ENCODE measurements around the gene EPHA7.

The EPHA7 gene

DNA sequence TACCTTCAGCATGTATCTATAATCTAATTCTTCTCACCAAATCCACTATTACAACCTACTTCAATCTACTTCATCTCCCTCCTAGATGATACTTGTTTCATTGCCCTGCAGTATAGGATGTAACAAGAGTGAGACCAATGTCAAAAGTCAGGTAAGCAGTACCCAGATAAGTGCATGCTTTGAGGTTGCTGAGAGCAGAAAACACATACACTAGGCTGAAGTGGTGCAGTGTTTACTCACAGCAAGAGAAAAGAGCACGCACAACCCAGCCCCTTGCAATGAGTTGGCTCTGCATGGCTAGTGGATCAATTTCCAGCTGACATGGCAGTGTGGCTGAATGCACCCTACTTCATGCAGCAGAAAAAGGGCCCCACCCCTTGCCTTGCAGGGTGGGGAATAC, 199.9 kb downstream of the EPHA7 start:
- no peak for DNase-seq (ENCODE audit: low read depth, low spot score)
- POLR2A ChIA-PET: no interaction called here
- CTCF ChIA-PET: no interaction called here

DNA sequence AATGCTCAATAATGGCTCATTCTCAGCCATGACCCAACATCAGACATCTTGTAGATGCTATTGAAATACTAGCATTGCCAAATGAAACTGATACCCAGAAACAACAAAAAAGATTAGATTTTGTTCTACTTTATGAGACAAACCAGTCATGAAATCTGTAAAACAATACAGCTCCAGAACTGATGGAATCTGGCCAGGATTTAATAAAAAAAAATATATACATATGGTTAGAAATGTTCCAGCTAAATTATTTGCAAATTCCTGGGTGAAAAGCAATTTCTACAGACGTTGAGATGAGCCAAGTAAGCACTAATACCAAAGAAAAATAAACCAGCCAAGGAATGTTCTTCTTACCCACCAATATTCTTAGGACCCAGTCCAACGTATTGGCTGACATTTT, 201.3 kb downstream of the EPHA7 start:
- ChIA-PET POLR2A (no interaction called here), CTCF (no interaction called here)
- no peak for DNase-seq (ENCODE audit: low read depth, low spot score)
- H3K4me3 ChIP-seq (ENCODE audit: low read depth, low read length): no peak overlapping the region
- TF ChIP-seq, protein P1, sequence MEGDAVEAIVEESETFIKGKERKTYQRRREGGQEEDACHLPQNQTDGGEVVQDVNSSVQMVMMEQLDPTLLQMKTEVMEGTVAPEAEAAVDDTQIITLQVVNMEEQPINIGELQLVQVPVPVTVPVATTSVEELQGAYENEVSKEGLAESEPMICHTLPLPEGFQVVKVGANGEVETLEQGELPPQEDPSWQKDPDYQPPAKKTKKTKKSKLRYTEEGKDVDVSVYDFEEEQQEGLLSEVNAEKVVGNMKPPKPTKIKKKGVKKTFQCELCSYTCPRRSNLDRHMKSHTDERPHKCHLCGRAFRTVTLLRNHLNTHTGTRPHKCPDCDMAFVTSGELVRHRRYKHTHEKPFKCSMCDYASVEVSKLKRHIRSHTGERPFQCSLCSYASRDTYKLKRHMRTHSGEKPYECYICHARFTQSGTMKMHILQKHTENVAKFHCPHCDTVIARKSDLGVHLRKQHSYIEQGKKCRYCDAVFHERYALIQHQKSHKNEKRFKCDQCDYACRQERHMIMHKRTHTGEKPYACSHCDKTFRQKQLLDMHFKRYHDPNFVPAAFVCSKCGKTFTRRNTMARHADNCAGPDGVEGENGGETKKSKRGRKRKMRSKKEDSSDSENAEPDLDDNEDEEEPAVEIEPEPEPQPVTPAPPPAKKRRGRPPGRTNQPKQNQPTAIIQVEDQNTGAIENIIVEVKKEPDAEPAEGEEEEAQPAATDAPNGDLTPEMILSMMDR (IDR thresholded peaks at IDR 0.05; ENCODE audit: insufficient read depth, low read length, missing control alignments): no peak

More for the DNA sequence above, 199.9 kb downstream of the EPHA7 start:
- H3K4me3 ChIP-seq (ENCODE audit: low read depth, low read length): no peak overlapping the region
- TF ChIP-seq, protein P1 (IDR thresholded peaks at IDR 0.05; ENCODE audit: insufficient read depth, low read length, missing control alignments): no peak

DNA sequence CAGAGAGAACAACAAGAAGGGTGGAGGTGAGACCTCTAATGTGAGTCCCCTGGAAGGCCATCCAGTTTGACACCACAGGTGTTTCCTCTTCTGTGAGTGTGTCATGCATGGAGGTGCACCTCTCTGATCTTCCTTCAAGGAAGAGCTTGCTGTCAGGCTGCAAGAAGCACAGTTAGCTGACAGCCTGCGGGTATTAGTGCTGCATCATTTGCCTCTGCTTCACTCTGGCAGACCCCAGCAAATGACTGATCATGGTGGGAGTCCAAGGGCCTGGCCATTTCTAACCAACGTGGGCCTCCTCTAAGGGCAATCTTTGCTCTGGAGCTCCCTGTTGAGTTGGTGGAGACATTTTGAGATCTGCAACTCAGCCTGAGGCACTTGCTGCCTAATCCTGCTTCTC, 206.3 kb downstream of the EPHA7 start:
- no peak overlapping the region for H3K4me3 ChIP-seq (ENCODE audit: low read depth, low read length)
- CTCF ChIA-PET: no interaction called here
- TF ChIP-seq, protein P1 (IDR thresholded peaks at IDR 0.05; ENCODE audit: insufficient read depth, low read length, missing control alignments): no peak
- DNase-seq (ENCODE audit: low read depth, low spot score): no peak
- POLR2A ChIA-PET: no interaction called here

DNA sequence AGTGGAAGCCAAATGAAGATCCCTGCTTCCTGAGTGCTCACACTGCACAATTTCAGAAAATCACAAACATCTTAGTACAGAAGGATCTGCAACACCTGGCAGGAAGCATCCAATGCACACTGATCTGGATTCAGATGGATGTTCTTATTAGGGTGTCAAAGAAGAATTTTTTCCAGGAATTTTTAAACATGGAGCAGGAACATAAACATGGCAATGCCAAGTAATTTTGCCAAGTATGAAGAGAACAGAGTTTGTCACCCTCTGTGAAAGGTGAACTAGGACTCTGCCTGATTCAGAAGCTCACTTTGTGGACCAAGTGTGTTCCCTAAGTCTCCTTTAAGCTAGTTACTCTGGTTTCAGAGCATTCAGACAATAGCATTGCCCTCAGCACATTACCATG, 208.5 kb downstream of the EPHA7 start:
- POLR2A ChIA-PET: no interaction called here
- no peak overlapping the region for H3K4me3 ChIP-seq (ENCODE audit: low read depth, low read length)
- TF ChIP-seq, protein P1 (IDR thresholded peaks at IDR 0.05; ENCODE audit: insufficient read depth, low read length, missing control alignments): no peak
- DNase-seq (ENCODE audit: low read depth, low spot score): no peak
- CTCF ChIA-PET: no interaction called here

DNA sequence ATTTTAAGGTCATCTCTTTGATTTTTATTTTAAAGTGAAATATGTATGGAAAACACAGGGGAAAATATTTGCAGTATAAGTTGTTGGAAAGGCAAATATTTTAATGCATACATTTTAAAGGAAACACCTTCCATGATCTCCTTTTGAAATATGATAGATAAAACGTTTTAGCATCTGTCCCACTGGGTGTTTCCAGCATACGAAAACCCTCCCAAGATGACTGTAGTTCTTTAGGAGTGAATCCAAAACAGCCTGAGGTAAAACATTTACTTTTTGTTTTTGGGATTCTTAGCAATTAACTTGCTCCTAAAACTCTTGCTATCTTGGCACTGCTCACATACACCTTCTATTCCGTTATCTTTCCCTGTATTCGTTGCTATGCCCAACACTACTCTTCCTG, 210.0 kb downstream of the EPHA7 start:
- CTCF ChIA-PET: no interaction called here
- POLR2A ChIA-PET: no interaction called here
- TF ChIP-seq, protein P1 (IDR thresholded peaks at IDR 0.05; ENCODE audit: insufficient read depth, low read length, missing control alignments): no peak
- no peak overlapping the region for H3K4me3 ChIP-seq (ENCODE audit: low read depth, low read length)
- no peak for DNase-seq (ENCODE audit: low read depth, low spot score)

DNA sequence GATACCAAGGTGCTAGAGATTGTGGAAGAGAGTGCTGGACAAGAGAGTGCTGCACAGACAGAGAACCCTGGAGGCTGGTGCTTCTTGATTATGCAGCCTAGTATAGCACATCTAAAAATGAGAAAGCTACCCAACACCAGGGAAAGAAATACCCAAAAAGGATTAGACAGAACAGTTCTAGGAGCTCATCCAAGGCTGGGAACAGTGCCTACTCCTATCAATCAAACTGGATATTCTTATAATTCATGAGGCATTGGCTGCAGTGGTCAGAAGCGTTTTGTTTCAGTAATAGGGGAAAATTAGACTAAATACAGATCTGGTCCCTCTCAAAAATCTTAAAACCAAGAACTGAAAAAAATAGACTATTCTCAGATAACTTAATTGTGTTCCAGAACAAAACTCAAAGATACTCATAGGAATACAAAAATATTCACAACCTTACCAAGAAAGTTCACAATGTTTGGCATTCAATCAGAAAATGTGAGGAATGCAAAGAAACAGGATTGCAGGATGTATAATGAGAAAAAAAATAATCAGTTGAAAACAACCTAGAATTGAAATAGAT, 222.9 kb downstream of the EPHA7 start:
- DNase-seq (ENCODE audit: low read depth, low spot score): no peak
- H3K4me3 ChIP-seq (ENCODE audit: low read depth, low read length): no peak overlapping the region
- CTCF ChIA-PET: no interaction called here
- POLR2A ChIA-PET: no interaction called here
- TF ChIP-seq, protein P1 (IDR thresholded peaks at IDR 0.05; ENCODE audit: insufficient read depth, low read length, missing control alignments): no peak
